T-cell (primary cell): ENCODE results near the gene SYF2. TPM values are rescaled to one million over a fixed set of nuclear protein-coding genes. Genes with fewer than 3 reads are reported as not detected.

Experiments used
- ATAC-seq, 4 experiments: fragments of 200-7000 bp in 3 of 4; fragments of 150-1000 bp in 1 of 4; cut with Tn5 transposase; replicated peaks in 1 of 4; 1 replicate in 3 of 4; 2 replicates in 1 of 4; pipeline ENCODE4 v1.10.0; 2021; ENCODE audit warnings: moderate library complexity in 3 of 4, mild to moderate bottlenecking in 2 of 4, moderate number of reproducible peaks in 1 of 4
- CTCF ChIA-PET, 2 donors: fragments of 300-600 bp; sonication (Branson Sonifier 250); formaldehyde crosslinking; loops; one replicate each; lab custom pipeline; 2022; ENCODE audit warnings: antibody characterized with exemption in 2 of 2; lab: Charles Lee
- POLR2A ChIA-PET, 2 donors: fragments of 300-600 bp; sonication (Branson Sonifier 250); formaldehyde crosslinking; loops; one replicate each; lab custom pipeline; 2022; ENCODE audit warnings: antibody characterized with exemption in 2 of 2; lab: Charles Lee
- DNase-seq, 35 experiments: peaks; one replicate each; pipeline versions ENCODE4 v3.0.0 to v3.0.0-alpha.2; 2013 to 2023
- H3K27ac ChIP-seq: one replicate; pipeline ENCODE4 v1.5.1; 2013; ENCODE audit warnings: low read length
- H3K27me3 ChIP-seq, 2 experiments: replicated peaks in 1 of 2; 1 replicate in 1 of 2; 2 replicates in 1 of 2; pipeline versions ENCODE4 v1.6.1 to v1.7.0; 2013; ENCODE audit warnings: low read length in 1 of 2, mixed read lengths in 1 of 2; ENCODE audit not compliant: control insufficient read depth in 2 of 2, insufficient read depth in 2 of 2; ENCODE audit errors: extremely low read depth in 1 of 2
- H3K36me3 ChIP-seq, 2 donors: 1 replicate in 1 of 2; 2 replicates in 1 of 2; pipeline versions ENCODE4 v1.6.1 to v1.7.0; 2013; ENCODE audit warnings: low read length in 1 of 2; ENCODE audit not compliant: control insufficient read depth in 2 of 2, insufficient read depth in 1 of 2; ENCODE audit errors: extremely low read depth in 1 of 2
- H3K4me1 ChIP-seq, 2 experiments: 1 replicate in 1 of 2; 2 replicates in 1 of 2; pipeline versions ENCODE4 v1.6.1 to v1.7.0; 2013; ENCODE audit warnings: low read length in 2 of 2, mixed read lengths in 1 of 2; ENCODE audit not compliant: insufficient read depth in 2 of 2, control insufficient read depth in 1 of 2; ENCODE audit errors: extremely low read depth in 1 of 2
- H3K4me3 ChIP-seq, 2 donors: 1 replicate in 1 of 2; 2 replicates in 1 of 2; pipeline versions ENCODE4 v1.5.1 to v1.7.0; 2013; ENCODE audit warnings: mild to moderate bottlenecking in 2 of 2, low read length in 1 of 2, moderate library complexity in 1 of 2; ENCODE audit not compliant: control insufficient read depth in 1 of 2; ENCODE audit errors: extremely low read depth in 1 of 2
- H3K9me3 ChIP-seq: 2 replicates; pipeline ENCODE4 v1.7.0; 2013
- H3K27ac Mint-ChIP-seq, 2 donors: one replicate each; pipeline ENCODE4 v1.8.0; 2020 to 2021; ENCODE audit warnings: mild to moderate bottlenecking in 2 of 2, mixed read lengths in 2 of 2
- H3K27me3 Mint-ChIP-seq, 2 donors: one replicate each; pipeline ENCODE4 v1.8.0; 2021 to 2022; ENCODE audit warnings: mixed read lengths in 2 of 2
- H3K36me3 Mint-ChIP-seq: one replicate; pipeline ENCODE4 v1.8.0; 2021; ENCODE audit warnings: mixed read lengths
- H3K4me1 Mint-ChIP-seq, 3 donors: one replicate each; pipeline ENCODE4 v1.8.0; 2020 to 2022; ENCODE audit warnings: mixed read lengths in 3 of 3, mild to moderate bottlenecking in 1 of 3
- H3K4me3 Mint-ChIP-seq, 3 donors: one replicate each; pipeline ENCODE4 v1.8.0; 2020 to 2022; ENCODE audit warnings: mild to moderate bottlenecking in 3 of 3, mixed read lengths in 3 of 3, moderate library complexity in 3 of 3
- H3K9me3 Mint-ChIP-seq, 3 donors: one replicate each; pipeline ENCODE4 v1.8.0; 2020 to 2022; ENCODE audit warnings: mixed read lengths in 3 of 3
- WGBS: methylation state at CpG from one replicate; pipeline ENCODE4 v1.1.5; 2013; ENCODE audit warnings: missing lambda C conversion rate; ENCODE audit not compliant: insufficient coverage; 5-methylcytosine and 5-hydroxymethylcytosine counted together
- total RNA-seq, 35 experiments: library from RNA in 6 of 35; stranded (reverse) in 6 of 35; fragments of 120-200 nt in 1 of 35; gene quantifications; one replicate each; pipeline versions ENCODE4 v1.2.1 to v1.2.4 and lab custom pipeline; 2013 to 2026

The SYF2 gene
- total RNA-seq, 5 donors from 2014 or later (not counting 1 experiment from before 2014, with no cell fraction given), result 65.9 to 71.4 (median 68.6) TPM

DNA sequence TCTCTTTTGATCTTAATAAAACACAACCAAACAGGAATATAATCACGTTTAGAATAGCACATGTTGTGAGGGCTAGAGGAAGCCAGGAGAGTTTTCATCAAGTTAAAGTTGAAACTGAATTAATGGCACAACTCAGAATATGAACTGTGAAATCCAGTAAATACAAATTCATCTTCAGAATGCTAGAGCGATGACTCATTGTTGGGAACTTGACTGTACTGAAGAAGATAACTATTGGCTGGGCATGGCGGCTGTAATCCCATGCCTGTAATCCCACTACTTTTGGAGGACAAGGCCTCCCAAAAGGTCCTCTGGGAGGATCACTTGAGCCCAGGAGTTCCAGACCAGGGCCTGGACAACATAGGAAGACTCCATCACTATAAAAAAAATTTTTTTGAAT lies 8.8 kb downstream of the SYF2 start:
- H3K27me3 Mint-ChIP-seq, result no peaks in the 10 kb centered on the region
- H3K4me1 Mint-ChIP-seq, result peaks cover 0 to 10% (median 6%) of the 10 kb centered on the region in 3 donors
- POLR2A ChIA-PET, result no interaction called here
- H3K27ac Mint-ChIP-seq, result peak overlapping the region in 1 of 2 donors; percentile 31
- H3K36me3 Mint-ChIP-seq, result peaks cover 56% of the 10 kb centered on the region
- H3K36me3 ChIP-seq, result peaks cover 16 to 74% of the 10 kb centered on the region in 2 donors
- H3K9me3 Mint-ChIP-seq, result no peaks in the 10 kb centered on the region
- H3K9me3 ChIP-seq, result no peaks in the 10 kb centered on the region
- no CpG with 5 or more reads among the region's 3 CpGs for WGBS
- no peak for DNase-seq
- H3K4me3 ChIP-seq, result no peak overlapping the region
- ATAC-seq, result no peak
- CTCF ChIA-PET, result no interaction called here
- no peak overlapping the region for H3K4me3 Mint-ChIP-seq
- no peaks in the 10 kb centered on the region for H3K27me3 ChIP-seq
- no peak overlapping the region for H3K27ac ChIP-seq
- H3K4me1 ChIP-seq, result no peaks in the 10 kb centered on the region

DNA sequence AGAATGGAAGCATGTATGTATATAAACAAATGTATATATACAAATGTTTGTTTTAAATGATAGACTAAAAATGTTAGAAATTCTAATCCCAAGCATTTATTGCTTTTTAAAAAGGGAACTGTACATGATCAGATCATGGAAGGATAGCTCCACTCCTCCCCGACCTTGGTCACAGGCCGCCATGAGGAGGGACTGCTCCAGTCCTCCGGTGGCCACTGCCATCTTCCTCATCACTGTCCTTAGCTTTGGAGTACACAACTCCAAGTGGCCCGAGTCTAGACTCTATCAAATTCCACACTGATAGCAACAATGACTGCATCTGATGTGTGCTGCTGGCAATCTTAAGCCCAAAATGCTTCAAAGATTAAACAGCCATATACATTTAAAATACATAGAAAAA lies 9.7 kb downstream of the SYF2 start:
- POLR2A ChIA-PET, result no interaction called here
- peaks cover 50% of the 10 kb centered on the region for H3K36me3 Mint-ChIP-seq

DNA sequence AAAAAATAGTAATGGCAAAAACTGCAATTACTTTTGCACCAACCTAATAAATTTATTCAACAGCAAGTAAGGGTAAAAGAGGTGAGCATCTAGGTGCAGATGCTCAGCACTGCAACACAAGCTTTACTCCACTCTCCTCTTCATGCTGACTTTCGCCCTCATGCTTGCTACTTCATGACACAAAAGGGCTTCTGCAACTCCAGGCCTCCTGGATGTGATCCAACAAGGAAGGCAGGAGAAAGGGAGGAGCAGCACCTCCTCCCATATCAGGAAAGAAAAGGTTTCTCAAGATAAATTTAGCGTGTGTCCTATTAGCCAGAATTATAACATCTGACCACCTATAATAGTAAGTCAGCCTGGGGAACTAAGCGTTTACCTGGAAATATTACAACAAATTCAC lies 11.6 kb downstream of the SYF2 start:
- no peak overlapping the region for H3K4me3 Mint-ChIP-seq
- no peaks in the 10 kb centered on the region for H3K4me1 ChIP-seq
- H3K36me3 ChIP-seq, result peaks cover 6 to 50% of the 10 kb centered on the region in 2 donors
- no peak overlapping the region for H3K27ac ChIP-seq
- ChIA-PET CTCF (interaction anchor here in 1 of 2 donors (0.7 kb wide), 1 partner anchor 286 kb away, joined by 3 read pairs; no protein-coding TSS in a partner anchor), POLR2A (no interaction called here)
- H3K27ac Mint-ChIP-seq, result no peak overlapping the region
- peaks cover 5 to 8% (median 8%) of the 10 kb centered on the region in 3 donors for H3K4me1 Mint-ChIP-seq
- no peak for DNase-seq
- no peaks in the 10 kb centered on the region for H3K27me3 ChIP-seq
- H3K9me3 Mint-ChIP-seq, result no peaks in the 10 kb centered on the region
- H3K4me3 ChIP-seq, result no peak overlapping the region
- WGBS, result no CpG with 5 or more reads among the region's 3 CpGs
- H3K27me3 Mint-ChIP-seq, result no peaks in the 10 kb centered on the region
- H3K36me3 Mint-ChIP-seq, result peaks cover 39% of the 10 kb centered on the region
- no peaks in the 10 kb centered on the region for H3K9me3 ChIP-seq
- no peak for ATAC-seq

More for the DNA sequence above, 9.7 kb downstream of the SYF2 start:
- no CpG with 5 or more reads among the region's 4 CpGs for WGBS
- no peaks in the 10 kb centered on the region for H3K9me3 Mint-ChIP-seq
- no peaks in the 10 kb centered on the region for H3K27me3 ChIP-seq
- H3K27me3 Mint-ChIP-seq, result no peaks in the 10 kb centered on the region
- ATAC-seq (no peak), DNase-seq (no peak)
- no peak overlapping the region for H3K27ac ChIP-seq
- no peak overlapping the region for H3K27ac Mint-ChIP-seq
- H3K4me3 ChIP-seq, result no peak overlapping the region
- no peaks in the 10 kb centered on the region for H3K4me1 ChIP-seq
- CTCF ChIA-PET, result no interaction called here
- H3K4me3 Mint-ChIP-seq, result no peak overlapping the region
- no peaks in the 10 kb centered on the region for H3K9me3 ChIP-seq
- H3K36me3 ChIP-seq, result peaks cover 16 to 66% of the 10 kb centered on the region in 2 donors
- H3K4me1 Mint-ChIP-seq, result peaks cover 0 to 6% (median 1%) of the 10 kb centered on the region in 3 donors

DNA sequence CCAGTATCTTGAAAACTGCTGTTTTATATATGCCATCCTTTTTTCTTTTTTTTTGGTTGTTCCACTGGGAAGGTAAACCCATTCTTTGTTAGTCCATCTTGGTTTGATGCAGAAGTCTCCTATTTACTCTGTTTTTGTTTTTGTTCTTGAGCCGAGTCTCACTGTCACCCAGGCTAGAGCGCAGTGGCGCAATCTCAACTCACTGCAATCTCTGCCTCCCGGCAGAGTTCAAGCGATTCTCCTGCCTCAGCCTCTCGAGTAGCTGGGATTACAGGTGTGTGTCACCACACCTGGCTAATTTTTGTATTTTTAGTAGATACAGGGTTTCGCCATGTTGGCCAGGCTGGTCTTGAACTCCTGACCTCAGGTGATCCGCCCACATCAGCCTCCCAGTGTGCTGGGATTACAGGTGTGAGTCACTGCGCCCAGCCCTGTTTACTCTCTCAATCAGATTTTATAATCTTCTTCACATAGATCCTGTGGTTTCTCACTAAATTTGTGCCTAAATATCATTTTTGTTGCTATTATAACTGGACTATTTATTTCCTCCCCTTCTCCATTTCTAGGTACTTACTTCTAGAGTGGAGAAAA lies 12.5 kb downstream of the SYF2 start:
- no peak for ATAC-seq
- Histone ChIP-seq H3K27ac (no peak overlapping the region), H3K27me3 (no peaks in the 10 kb centered on the region), H3K4me1 (no peaks in the 10 kb centered on the region), H3K4me3 (no peak overlapping the region), H3K36me3 (peaks cover 6 to 46% of the 10 kb centered on the region in 2 donors), H3K9me3 (no peaks in the 10 kb centered on the region)
- CTCF ChIA-PET, result no interaction called here
- Mint-ChIP-seq H3K27me3 (no peaks in the 10 kb centered on the region), H3K27ac (no peak overlapping the region), H3K4me1 (peaks cover 5 to 10% (median 8%) of the 10 kb centered on the region in 3 donors), H3K9me3 (no peaks in the 10 kb centered on the region), H3K36me3 (peaks cover 37% of the 10 kb centered on the region), H3K4me3 (no peak overlapping the region)
- POLR2A ChIA-PET, result no interaction called here
- WGBS, result 97% methylated on average over 5 of the region's 9 CpGs
- no peak for DNase-seq

DNA sequence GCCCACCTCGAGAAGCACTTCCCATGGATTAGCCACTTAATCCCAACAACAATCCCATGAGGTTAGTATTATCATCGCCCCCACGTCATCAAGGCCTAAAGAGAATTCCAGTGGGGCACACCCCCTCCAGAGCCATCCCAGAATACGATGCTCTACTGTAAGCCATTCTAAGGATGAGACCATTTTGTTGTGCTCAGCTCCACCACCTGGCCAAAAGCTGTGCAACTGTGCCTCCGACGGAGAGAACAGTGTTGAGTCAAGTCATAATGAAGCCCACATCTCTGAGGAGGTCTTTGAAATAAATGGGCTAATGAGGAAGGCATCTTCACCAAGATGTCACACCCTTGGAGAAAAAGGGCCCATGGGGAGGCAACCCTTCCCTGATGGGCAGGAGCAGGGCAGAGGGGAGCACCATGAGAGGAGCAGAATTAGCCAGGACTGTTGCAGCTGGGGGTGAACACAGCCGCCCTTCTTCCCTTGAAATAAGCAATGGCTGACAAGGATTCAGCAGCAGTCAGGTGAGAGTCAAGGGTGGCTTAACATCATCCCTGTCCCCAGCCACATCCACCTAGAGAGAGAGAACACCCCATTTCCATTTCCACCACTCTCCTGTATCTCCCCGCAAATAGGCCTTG lies 14.6 kb downstream of the SYF2 start:
- H3K4me3 Mint-ChIP-seq, result no peak overlapping the region
- no peak overlapping the region for H3K27ac ChIP-seq
- H3K9me3 Mint-ChIP-seq, result no peaks in the 10 kb centered on the region
- H3K4me1 ChIP-seq, result no peaks in the 10 kb centered on the region
- ChIA-PET POLR2A (no interaction called here), CTCF (no interaction called here)
- no peak overlapping the region for H3K27ac Mint-ChIP-seq
- DNase-seq, result no peak
- no peaks in the 10 kb centered on the region for H3K27me3 ChIP-seq
- peaks cover 5 to 10% (median 6%) of the 10 kb centered on the region in 3 donors for H3K4me1 Mint-ChIP-seq
- WGBS, result 98% methylated on average over 5 of the region's 8 CpGs
- peaks cover 6 to 27% of the 10 kb centered on the region in 2 donors for H3K36me3 ChIP-seq
- peaks cover 25% of the 10 kb centered on the region for H3K36me3 Mint-ChIP-seq
- no peak overlapping the region for H3K4me3 ChIP-seq
- ATAC-seq, result peak in 3 of 4 experiments; percentile 12 to 18 (median 15)
- no peaks in the 10 kb centered on the region for H3K9me3 ChIP-seq
- no peaks in the 10 kb centered on the region for H3K27me3 Mint-ChIP-seq

DNA sequence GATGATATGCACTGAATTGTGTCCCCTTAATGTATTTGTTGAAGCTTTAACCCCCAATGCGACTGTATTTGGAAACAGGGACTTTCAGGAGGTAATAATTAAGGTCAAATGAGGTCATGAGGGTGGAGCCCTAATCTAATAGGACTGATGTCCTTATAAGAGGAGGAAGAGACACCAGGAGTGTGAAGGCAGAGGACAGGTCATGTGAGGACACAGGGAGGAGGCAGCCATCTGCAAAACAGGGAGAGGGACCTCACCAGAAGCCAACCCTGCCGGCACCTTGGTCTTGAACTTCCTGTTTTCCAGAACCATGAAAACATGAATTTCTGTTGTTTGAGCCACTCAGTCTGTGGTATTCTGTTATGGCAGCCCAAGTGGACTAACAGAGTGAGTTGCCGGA lies 15.3 kb downstream of the SYF2 start:
- Histone ChIP-seq H3K4me1 (no peaks in the 10 kb centered on the region), H3K4me3 (no peak overlapping the region), H3K36me3 (peaks cover 6 to 21% of the 10 kb centered on the region in 2 donors), H3K27me3 (no peaks in the 10 kb centered on the region), H3K27ac (no peak overlapping the region), H3K9me3 (no peaks in the 10 kb centered on the region)
- no peak overlapping the region for H3K27ac Mint-ChIP-seq
- ATAC-seq (no peak), DNase-seq (no peak)
- H3K4me1 Mint-ChIP-seq, result peaks cover 5 to 10% (median 6%) of the 10 kb centered on the region in 3 donors
- CTCF ChIA-PET, result no interaction called here
- peaks cover 0 to 2% of the 10 kb centered on the region in 2 donors for H3K27me3 Mint-ChIP-seq
- no peaks in the 10 kb centered on the region for H3K9me3 Mint-ChIP-seq
- peaks cover 20% of the 10 kb centered on the region for H3K36me3 Mint-ChIP-seq
- 92% methylated on average over 3 of the region's 3 CpGs for WGBS
- POLR2A ChIA-PET, result interaction anchor here in 1 of 2 donors (0.5 kb wide), 1 partner anchor 587 kb away, joined by 6 read pairs; no protein-coding TSS in a partner anchor
- no peak overlapping the region for H3K4me3 Mint-ChIP-seq
